ENCODE results near the gene MED31.

The MED31 gene

GRCh38 chr17:6640536-6641246 lies 10.7 kb downstream of the MED31 start, which contains the start of the genes KIAA0753 and TXNDC17:
Gene KIAA0753, minus strand, starts transcription at chr17:6640711. Its CDS starts 5,608 bp downstream, at chr17:6635103.
Gene TXNDC17, plus strand, starts transcription at chr17:6641060. Its CDS starts 23 bp downstream, at chr17:6641083.
- peaks cover 13% of the 10 kb centered on the region; the same call in 1 of the 2 replicates for H3K4me1 ChIP-seq (ENCODE audit: control insufficient read depth, insufficient read depth, low read length)
- H3K36me3 ChIP-seq (ENCODE audit: control insufficient read depth in 2 of 2, insufficient read depth in 1 of 2, low read length in 2 of 2), result peaks cover 23 to 36% of the 10 kb centered on the region in 2 experiments; a peak in 2 of 3 replicates
- CTCF ChIA-PET, result interaction anchor here (0.6 to 1.3 kb wide), 4 partner anchors 10 to 168 kb away, joined by 3 to 4 read pairs (median 3); partner anchors contain the start of gene MED31
- H3K9me3 ChIP-seq (ENCODE audit: control insufficient read depth, insufficient read depth, low read depth, low read length), result no peaks in the 10 kb centered on the region
- POLR2A ChIA-PET, result interaction anchor here (0.9 to 1.9 kb wide), 6 partner anchors 8 to 395 kb away, joined by 3 to 26 read pairs (median 3); partner anchors contain the start of genes C17orf100, MED31, PIMREG and SLC16A13
- peak within 1 kb of the TSS; percentile 79 for H3K27ac ChIP-seq (ENCODE audit: extremely low read depth, low read depth, low read length)
- H3K4me3 ChIP-seq (ENCODE audit: low read depth, low read length), result peak within 1 kb of the TSS; percentile 94
- TF ChIP-seq ZFP37 (tag by site-specific recombination; IDR thresholded peaks at IDR 0.05), result 0 out of 2 replicates have a peak, but pooled peaks have one; percentile 87
- TF ChIP-seq, protein P1, sequence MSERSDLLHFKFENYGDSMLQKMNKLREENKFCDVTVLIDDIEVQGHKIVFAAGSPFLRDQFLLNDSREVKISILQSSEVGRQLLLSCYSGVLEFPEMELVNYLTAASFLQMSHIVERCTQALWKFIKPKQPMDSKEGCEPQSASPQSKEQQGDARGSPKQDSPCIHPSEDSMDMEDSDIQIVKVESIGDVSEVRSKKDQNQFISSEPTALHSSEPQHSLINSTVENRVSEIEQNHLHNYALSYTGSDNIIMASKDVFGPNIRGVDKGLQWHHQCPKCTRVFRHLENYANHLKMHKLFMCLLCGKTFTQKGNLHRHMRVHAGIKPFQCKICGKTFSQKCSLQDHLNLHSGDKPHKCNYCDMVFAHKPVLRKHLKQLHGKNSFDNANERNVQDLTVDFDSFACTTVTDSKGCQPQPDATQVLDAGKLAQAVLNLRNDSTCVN (tag by site-specific recombination; optimal IDR thresholded peaks at IDR 0.05), result peak; percentile 80
- peak; percentile 78 for TF ChIP-seq OSR2 (tag by site-specific recombination; IDR thresholded peaks at IDR 0.05)
- TF ChIP-seq MZF1 (tag by site-specific recombination; IDR thresholded peaks at IDR 0.05; ENCODE audit: borderline replicate concordance), result no peak
- TF ChIP-seq ZNF600 (tag by site-specific recombination; IDR thresholded peaks at IDR 0.05), result 0 out of 2 replicates have a peak, but pooled peaks have one; percentile 66
- 0 out of 2 replicates have a peak, but pooled peaks have one; percentile 23 for TF ChIP-seq ZBTB21 (tag by site-specific recombination; IDR thresholded peaks at IDR 0.05)
- 0 out of 2 replicates have a peak, but pooled peaks have one; percentile 28 for TF ChIP-seq ZNF664 (tag by site-specific recombination; IDR thresholded peaks at IDR 0.05)
- TF ChIP-seq, protein P2, sequence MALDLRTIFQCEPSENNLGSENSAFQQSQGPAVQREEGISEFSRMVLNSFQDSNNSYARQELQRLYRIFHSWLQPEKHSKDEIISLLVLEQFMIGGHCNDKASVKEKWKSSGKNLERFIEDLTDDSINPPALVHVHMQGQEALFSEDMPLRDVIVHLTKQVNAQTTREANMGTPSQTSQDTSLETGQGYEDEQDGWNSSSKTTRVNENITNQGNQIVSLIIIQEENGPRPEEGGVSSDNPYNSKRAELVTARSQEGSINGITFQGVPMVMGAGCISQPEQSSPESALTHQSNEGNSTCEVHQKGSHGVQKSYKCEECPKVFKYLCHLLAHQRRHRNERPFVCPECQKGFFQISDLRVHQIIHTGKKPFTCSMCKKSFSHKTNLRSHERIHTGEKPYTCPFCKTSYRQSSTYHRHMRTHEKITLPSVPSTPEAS (tag by site-specific recombination; IDR thresholded peaks at IDR 0.05), result 0 out of 2 replicates have a peak, but pooled peaks have one; percentile 8
- TF ChIP-seq ZNF510 (tag by site-specific recombination; IDR thresholded peaks at IDR 0.05; ENCODE audit: insufficient replicate concordance), result no peak
- TF ChIP-seq HOXD13 (CRISPR knock-in tag; IDR thresholded peaks at IDR 0.05; ENCODE audit: borderline replicate concordance), result no peak
- peak; percentile 90 for TF ChIP-seq REST (tag by site-specific recombination; IDR thresholded peaks at IDR 0.05)
- peak; percentile 86 for TF ChIP-seq SCRT2 (tag by site-specific recombination; IDR thresholded peaks at IDR 0.05)
- TF ChIP-seq ELK4 (IDR thresholded peaks at IDR 0.05; ENCODE audit: borderline replicate concordance, low read depth, low read length), result peak; percentile 95
- TF ChIP-seq ZFP69B (tag by site-specific recombination; IDR thresholded peaks at IDR 0.05), result 0 out of 2 replicates have a peak, but pooled peaks have one; percentile 53
- TF ChIP-seq, protein P3, sequence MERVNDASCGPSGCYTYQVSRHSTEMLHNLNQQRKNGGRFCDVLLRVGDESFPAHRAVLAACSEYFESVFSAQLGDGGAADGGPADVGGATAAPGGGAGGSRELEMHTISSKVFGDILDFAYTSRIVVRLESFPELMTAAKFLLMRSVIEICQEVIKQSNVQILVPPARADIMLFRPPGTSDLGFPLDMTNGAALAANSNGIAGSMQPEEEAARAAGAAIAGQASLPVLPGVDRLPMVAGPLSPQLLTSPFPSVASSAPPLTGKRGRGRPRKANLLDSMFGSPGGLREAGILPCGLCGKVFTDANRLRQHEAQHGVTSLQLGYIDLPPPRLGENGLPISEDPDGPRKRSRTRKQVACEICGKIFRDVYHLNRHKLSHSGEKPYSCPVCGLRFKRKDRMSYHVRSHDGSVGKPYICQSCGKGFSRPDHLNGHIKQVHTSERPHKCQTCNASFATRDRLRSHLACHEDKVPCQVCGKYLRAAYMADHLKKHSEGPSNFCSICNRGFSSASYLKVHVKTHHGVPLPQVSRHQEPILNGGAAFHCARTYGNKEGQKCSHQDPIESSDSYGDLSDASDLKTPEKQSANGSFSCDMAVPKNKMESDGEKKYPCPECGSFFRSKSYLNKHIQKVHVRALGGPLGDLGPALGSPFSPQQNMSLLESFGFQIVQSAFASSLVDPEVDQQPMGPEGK (tag by site-specific recombination; IDR thresholded peaks at IDR 0.05), result peak; percentile 96
- TF ChIP-seq ZNF501 (tag by site-specific recombination; IDR thresholded peaks at IDR 0.05), result 0 out of 2 replicates have a peak, but pooled peaks have one; percentile 65
- peak; percentile 70 for TF ChIP-seq KLF1 (tag by site-specific recombination; IDR thresholded peaks at IDR 0.05)
- TF ChIP-seq BCL11A (tag by site-specific recombination; IDR thresholded peaks at IDR 0.05; ENCODE audit: low read depth), result 0 out of 2 replicates have a peak, but pooled peaks have one; percentile 79
- 0 out of 2 replicates have a peak, but pooled peaks have one; percentile 51 for TF ChIP-seq ZSCAN23 (tag by site-specific recombination; IDR thresholded peaks at IDR 0.05)
- TF ChIP-seq ZNF621 (tag by site-specific recombination; IDR thresholded peaks at IDR 0.05), result no peak
- TF ChIP-seq ZSCAN30 (tag by site-specific recombination; IDR thresholded peaks at IDR 0.05), result 0 out of 2 replicates have a peak, but pooled peaks have one; percentile 36
- TF ChIP-seq ZNF2 (tag by site-specific recombination; IDR thresholded peaks at IDR 0.05), result peak; percentile 65; the same call in 1 of the 2 replicates
- 0 out of 2 replicates have a peak, but pooled peaks have one; percentile 46 for TF ChIP-seq YY2 (tag by site-specific recombination; IDR thresholded peaks at IDR 0.05)
- TF ChIP-seq SP7 (tag by site-specific recombination; IDR thresholded peaks at IDR 0.05), result peak; percentile 76
- TF ChIP-seq ZSCAN5A (tag by site-specific recombination; IDR thresholded peaks at IDR 0.05), result 0 out of 2 replicates have a peak, but pooled peaks have one; percentile 51
- peak; percentile 91 for TF ChIP-seq ZNF335 (tag by site-specific recombination; conservative IDR thresholded peaks at IDR 0.05)

All from HEK293 (cell line).